Memory B cell (primary cell): Measurements from ENCODE around the gene JAK3.

Experiments used
- ATAC-seq: fragments of 150-1000 bp; cut with Tn5 transposase; 2 replicates; pipeline ENCODE4 v1.10.0; 2021; ENCODE audit warnings: low read depth, mild to moderate bottlenecking, moderate library complexity
- DNase-seq, 2 donors: peaks; one replicate each; pipeline ENCODE4 v3.0.0; 2022; ENCODE audit warnings: low spot score in 2 of 2
- H3K27ac Mint-ChIP-seq: one replicate; pipeline ENCODE4 v1.8.0; 2022; ENCODE audit warnings: mild to moderate bottlenecking, moderate library complexity, mixed read lengths
- H3K27me3 Mint-ChIP-seq: one replicate; pipeline ENCODE4 v1.8.0; 2022; ENCODE audit warnings: mixed read lengths
- H3K36me3 Mint-ChIP-seq: one replicate; pipeline ENCODE4 v1.8.0; 2022; ENCODE audit warnings: mild to moderate bottlenecking, mixed read lengths
- H3K4me1 Mint-ChIP-seq: one replicate; pipeline ENCODE4 v1.8.0; 2022; ENCODE audit warnings: mixed read lengths
- H3K4me3 Mint-ChIP-seq: one replicate; pipeline ENCODE4 v1.8.0; 2022; ENCODE audit warnings: mild to moderate bottlenecking, moderate library complexity, mixed read lengths
- H3K9me3 Mint-ChIP-seq: one replicate; pipeline ENCODE4 v1.8.0; 2022; ENCODE audit warnings: mixed read lengths

The JAK3 gene

DNA sequence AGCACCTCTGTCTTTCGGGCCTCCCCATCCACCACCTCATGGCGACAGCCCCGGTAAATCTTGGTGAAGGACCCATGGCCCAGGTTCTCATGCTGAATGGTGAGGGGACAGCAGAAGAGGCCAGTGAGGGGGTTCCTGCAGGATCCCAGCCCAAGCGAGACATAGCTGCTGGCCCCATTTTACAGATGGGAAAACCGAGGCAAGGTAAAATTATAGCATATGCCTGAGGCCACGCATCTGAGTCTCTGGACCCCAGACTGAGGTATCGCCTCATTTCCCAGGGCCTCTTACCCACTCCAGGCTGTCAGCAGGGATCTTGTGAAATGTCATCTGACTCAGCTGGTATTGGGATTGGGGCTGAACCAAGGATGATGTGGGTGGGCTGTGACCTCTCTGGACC is 9.8 kb downstream of the JAK3 start:
- H3K9me3 Mint-ChIP-seq: no peaks in the 10 kb centered on the region
- DNase-seq (no peak), ATAC-seq (no peak)
- peak overlapping the region; percentile 20 for H3K27ac Mint-ChIP-seq
- no peaks in the 10 kb centered on the region for H3K27me3 Mint-ChIP-seq
- H3K36me3 Mint-ChIP-seq: peaks cover 39% of the 10 kb centered on the region
- H3K4me3 Mint-ChIP-seq: no peak overlapping the region
- H3K4me1 Mint-ChIP-seq: peaks cover 4% of the 10 kb centered on the region

DNA sequence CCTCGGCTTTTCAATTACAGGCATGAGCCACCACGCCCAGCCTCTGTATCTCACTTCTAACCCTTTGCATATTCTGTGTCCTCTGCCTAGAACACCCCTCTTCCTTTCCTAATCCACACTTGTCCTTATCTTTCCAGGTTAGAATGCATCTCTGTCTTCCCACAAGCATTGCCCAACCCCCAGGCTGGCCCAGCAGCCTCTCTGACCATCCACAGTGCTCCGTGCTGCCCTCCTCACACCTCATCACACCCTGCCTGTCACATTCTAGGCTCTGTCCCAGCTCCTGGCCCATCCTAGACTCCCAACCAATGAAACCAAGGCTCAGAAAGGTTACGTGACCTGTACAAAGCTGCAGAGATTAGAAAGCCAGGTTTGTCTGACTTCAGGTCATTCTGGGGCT is 11.3 kb downstream of the JAK3 start:
- Mint-ChIP-seq H3K9me3 (no peaks in the 10 kb centered on the region), H3K27me3 (no peaks in the 10 kb centered on the region), H3K36me3 (peaks cover 35% of the 10 kb centered on the region), H3K4me1 (peaks cover 4% of the 10 kb centered on the region), H3K27ac (peak overlapping the region; percentile 86), H3K4me3 (no peak overlapping the region)
- ATAC-seq: no peak
- DNase-seq: no peak

DNA sequence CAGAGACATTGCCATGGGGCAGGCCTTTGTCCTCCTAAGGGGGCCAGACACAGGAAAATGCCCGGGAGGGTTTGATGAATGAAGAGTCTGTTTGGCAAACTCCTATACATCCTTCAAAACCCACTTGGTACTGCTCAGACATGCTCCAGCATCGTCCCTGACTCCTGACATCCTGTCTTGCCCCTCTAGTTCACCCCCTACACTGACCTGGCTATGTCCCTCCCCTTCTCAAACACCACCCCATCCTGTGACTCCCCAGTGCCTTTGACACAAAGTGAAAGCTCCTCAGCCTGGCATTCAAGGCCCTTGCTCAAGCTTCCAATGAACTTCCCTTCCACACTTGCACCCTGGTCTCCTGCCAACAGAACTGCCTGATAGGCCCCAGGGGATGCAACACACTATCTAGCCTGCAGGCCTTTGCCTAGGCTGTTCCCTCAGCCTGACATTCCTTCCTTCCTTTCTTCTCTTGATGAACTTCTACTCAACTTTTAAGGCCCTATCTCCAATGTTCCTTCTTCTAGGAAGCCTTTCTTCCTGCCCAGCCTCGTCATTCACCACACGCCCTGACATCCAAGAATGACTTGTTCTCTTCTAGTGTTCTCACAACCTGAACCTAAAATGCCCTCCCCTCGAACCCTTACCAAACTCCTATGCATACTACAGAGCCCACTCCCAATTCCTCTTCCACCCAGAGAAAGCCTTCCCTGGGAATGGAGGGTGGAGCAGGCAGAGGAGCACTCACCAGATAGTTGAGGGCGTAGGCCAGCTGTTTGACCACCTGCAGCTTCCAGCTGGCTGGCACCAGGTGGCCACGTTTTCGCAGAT is 12.4 kb downstream of the JAK3 start:
- no peaks in the 10 kb centered on the region for H3K27me3 Mint-ChIP-seq
- H3K4me1 Mint-ChIP-seq: peaks cover 6% of the 10 kb centered on the region
- DNase-seq: no peak
- peaks cover 2% of the 10 kb centered on the region for H3K9me3 Mint-ChIP-seq
- no peak for ATAC-seq
- H3K36me3 Mint-ChIP-seq: peaks cover 34% of the 10 kb centered on the region
- H3K4me3 Mint-ChIP-seq: no peak overlapping the region
- peak overlapping the region; percentile 11 for H3K27ac Mint-ChIP-seq

DNA sequence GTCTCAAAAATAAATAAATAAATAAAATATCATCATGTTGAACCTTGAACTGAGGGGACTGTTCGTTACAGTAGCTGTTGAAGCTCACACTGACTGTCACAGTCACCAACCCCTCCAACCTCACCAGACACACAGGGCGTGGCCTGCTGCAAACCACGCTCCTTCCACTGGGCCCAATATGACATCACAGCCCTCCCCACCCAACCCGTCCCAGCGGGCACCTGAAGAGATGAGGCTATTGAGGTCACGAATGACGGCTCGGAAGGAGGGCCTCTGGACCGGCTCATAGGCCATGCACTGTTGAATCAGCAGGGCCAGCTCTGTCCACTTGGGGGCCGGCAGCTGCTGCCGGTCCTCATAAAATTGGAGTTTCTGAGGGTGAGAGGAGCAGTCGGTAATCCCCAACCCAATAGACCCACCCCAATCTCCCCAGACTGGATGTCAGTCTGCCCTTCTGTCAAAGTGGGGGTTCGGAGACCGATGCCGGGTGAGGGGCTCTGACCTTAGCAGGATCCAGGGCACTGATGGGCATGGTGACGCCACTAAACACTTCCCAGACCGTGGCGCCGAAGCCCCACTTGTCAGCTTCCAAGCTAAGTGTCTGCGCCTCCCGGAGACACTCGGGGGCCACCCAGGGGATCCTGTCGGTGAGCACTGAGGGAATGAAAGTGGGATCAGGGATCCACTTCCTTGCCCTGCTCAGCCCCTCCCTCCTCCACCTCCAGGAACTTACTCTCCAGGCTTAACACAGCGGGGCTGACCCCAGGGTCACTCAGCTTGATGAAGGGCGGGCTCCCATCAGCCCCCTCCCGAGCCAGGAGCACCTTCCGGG is 13.2 kb downstream of the JAK3 start:
- Mint-ChIP-seq H3K27ac (no peak overlapping the region), H3K4me1 (peaks cover 8% of the 10 kb centered on the region), H3K27me3 (no peaks in the 10 kb centered on the region), H3K4me3 (no peak overlapping the region), H3K9me3 (peaks cover 4% of the 10 kb centered on the region), H3K36me3 (peaks cover 33% of the 10 kb centered on the region)
- no peak for DNase-seq
- no peak for ATAC-seq

DNA sequence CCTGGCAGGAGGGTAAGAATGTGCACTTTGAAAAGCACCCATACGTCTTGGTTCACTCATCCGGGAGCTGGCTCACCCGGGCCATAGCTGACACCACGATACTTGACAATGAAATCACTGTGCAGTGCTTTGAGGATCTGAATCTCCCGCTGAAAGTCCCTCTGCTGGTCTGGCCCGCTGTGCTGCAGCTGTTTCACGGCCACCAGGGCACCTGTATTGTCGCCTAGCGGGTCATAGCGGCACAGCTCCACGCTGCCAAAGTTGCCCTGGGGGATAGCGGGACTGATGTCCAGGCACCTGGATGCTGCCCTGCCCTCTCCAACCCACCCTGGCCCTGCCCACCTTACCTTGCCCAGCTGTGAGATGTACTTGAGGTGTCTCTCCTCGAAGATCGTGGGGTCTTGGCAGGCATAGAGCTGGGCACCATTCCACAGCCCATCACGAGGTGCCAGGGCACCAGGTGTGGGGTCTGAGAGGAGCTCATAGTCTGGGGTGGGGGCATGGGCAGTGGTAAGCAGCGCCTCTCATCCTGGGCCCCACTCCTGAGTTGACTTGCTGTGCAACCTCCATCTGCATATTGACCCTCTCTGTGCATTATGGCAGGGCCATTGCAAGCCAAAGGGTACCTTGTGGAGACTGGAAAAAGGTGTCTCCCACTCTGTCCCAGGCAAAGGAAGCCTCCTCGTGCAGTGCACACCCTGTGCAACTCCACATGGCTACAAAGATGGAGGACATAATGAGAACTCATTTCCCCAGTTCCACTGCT is 15.2 kb downstream of the JAK3 start:
- H3K36me3 Mint-ChIP-seq: peaks cover 34% of the 10 kb centered on the region
- peaks cover 4% of the 10 kb centered on the region for H3K9me3 Mint-ChIP-seq
- H3K27ac Mint-ChIP-seq: no peak overlapping the region
- H3K4me3 Mint-ChIP-seq: no peak overlapping the region
- peaks cover 8% of the 10 kb centered on the region for H3K4me1 Mint-ChIP-seq
- ATAC-seq (no peak), DNase-seq (no peak)
- no peaks in the 10 kb centered on the region for H3K27me3 Mint-ChIP-seq

DNA sequence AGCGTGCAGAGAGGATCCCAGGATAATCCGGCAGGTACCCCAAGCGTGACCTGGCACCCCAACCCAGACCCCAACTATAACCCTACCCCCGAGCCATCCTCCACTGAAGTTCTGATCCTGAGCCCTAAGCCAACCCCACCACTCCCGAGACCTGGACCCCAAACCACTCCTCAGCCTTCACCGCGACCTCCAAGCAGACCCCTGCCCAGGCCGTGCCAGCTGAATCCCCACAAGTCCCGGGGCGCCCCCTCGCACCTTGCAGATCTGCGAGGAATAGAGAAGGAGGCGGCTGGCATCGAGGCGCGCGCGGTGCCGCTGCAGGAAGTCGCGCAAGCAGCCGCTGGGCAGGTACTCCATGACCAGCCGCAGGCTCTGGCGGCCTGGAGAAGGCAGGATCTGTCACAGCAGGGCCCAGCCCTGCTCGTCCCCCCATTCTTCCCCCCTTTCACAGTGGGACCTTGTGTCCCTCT is 16.3 kb downstream of the JAK3 start:
- Mint-ChIP-seq H3K4me3 (no peak overlapping the region), H3K27ac (no peak overlapping the region), H3K36me3 (peaks cover 33% of the 10 kb centered on the region), H3K27me3 (no peaks in the 10 kb centered on the region), H3K4me1 (peaks cover 8% of the 10 kb centered on the region), H3K9me3 (peaks cover 4% of the 10 kb centered on the region)
- ATAC-seq: no peak
- DNase-seq: no peak

DNA sequence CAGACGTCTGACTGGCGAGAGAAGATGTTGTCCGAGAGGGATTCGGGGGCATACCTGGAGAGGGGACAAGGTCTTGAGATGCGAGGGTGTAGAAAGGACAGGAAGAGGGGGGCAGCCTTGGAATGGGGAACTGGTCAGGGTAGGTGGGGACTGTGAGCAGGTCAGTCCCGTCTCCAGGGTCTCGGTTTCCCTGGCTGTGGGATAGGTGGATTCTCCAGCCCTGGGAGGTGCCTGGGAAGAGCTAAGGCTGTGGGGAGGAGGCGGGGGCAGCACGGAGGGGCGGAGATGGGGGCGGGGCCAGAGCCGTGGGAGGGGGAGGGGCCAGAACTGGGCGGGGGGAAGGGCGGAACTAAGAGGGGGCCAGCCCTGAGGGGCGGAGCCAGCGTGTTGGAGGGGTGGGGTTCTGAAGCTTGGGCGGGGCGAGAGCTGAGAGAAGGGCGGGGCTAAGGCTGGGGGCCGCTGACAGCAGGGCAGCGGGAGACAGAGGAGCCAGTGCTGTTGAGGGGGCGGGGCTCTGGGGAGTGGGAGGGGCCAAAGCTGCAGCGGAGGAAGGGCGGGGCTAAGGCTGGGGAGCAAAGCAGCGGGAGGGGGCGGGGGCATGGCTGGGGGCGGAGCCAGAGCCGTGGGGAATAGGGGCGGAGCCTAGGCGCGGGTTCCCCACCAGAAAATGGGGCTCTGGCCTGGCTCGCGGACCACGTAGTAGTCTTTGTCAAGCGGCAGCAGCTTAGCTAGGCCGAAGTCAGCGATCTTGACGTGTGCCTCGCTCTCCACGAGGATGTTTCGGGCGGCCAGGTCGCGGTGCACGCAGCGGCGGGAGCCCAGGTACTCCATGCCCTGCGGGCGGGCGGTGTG is 17.0 kb downstream of the JAK3 start:
- Mint-ChIP-seq H3K9me3 (peaks cover 4% of the 10 kb centered on the region), H3K36me3 (peaks cover 31% of the 10 kb centered on the region), H3K4me1 (peaks cover 8% of the 10 kb centered on the region), H3K27ac (peak overlapping the region; percentile 43), H3K4me3 (no peak overlapping the region), H3K27me3 (no peaks in the 10 kb centered on the region)
- ATAC-seq (peak; percentile 70), DNase-seq (no peak)

DNA sequence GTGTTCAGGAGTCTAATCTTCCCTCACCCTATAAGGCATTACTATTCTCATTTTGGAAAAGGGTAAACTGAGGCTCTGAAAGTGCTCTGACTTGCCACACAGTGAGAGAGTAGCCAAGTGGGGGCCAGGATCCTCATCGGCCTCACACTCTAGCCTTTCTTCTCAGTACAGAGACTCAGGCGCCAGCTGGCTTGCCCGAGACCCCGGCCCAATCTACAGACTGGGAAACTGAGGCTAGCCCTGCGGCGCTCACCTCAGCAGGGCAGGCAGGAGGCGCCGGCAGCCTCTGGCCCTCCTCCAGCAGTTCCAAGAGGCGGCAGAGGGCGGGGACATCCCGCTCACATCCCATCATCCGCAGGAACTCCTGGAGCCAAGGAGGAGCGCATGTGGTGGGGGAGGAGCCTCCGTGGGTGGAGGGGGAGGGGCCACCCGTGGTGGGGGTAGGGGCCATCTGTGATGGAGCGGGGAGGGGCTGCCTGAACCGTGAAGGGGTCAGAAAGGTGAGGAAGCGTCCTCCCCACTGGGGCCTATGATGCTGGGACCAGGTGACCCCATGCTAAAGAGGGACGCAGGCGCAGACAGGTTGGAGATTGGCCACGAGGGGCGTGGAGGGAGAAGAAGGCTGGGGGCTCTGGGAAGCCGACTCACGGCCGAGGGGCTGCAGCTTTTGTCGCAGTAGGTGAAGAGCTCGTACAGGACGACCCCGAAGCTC is 17.8 kb downstream of the JAK3 start:
- Mint-ChIP-seq H3K36me3 (peaks cover 27% of the 10 kb centered on the region), H3K4me3 (no peak overlapping the region), H3K27ac (peak overlapping the region; percentile 43), H3K27me3 (no peaks in the 10 kb centered on the region), H3K4me1 (peaks cover 4% of the 10 kb centered on the region), H3K9me3 (peaks cover 4% of the 10 kb centered on the region)
- no peak for DNase-seq
- ATAC-seq: no peak

DNA sequence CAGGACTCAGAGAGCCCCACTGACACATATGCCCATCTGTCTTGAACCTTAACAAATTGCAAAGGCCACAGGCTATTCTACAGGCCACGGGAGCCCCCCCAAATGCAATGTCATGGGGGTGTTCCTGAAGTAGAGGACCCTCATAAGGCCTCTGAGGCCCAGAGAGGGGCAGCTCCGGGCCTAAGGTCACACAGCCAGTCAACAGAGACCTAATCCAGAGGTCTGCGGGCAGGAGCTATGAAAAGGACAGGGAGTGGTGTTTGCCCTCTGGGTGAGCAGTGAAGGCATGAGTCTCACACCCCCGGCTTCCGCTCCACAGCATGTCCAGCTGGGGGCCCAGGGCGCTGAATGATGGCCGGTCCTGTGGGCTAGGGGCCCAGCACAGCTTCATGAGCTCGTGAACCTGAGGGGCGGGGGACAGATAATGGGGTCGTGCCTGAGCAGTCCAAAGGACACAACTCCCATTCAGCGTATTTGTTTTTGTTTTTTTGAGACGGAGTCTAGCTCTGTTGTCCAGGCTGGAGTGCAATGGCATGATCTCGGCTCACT is 21.2 kb downstream of the JAK3 start:
- ATAC-seq (no peak), DNase-seq (no peak)
- peaks cover 4% of the 10 kb centered on the region for H3K9me3 Mint-ChIP-seq
- H3K27me3 Mint-ChIP-seq: no peaks in the 10 kb centered on the region
- H3K4me3 Mint-ChIP-seq: no peak overlapping the region
- no peak overlapping the region for H3K27ac Mint-ChIP-seq
- H3K4me1 Mint-ChIP-seq: peaks cover 4% of the 10 kb centered on the region
- H3K36me3 Mint-ChIP-seq: peaks cover 26% of the 10 kb centered on the region

DNA sequence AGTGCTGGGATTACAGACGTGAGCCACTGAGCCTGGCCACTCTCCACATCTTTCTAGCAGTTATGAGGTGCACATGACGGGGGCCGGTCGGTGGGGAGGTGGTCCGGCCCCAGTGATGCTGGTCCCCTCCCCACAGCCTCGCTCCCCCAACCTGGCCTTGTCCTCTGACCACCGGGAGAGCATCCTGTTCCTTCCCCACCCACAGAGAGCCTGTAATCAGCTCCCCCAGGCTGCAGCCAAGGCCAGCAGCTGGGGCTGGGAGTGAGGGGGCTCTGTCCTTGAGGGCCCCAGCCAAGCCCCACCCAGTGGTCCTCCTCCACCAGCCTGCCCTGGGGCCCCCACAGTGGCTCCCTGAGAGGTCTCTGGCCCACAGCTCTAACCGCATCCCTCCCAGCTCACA is 23.4 kb downstream of the JAK3 start:
- no peak overlapping the region for H3K4me3 Mint-ChIP-seq
- no peak overlapping the region for H3K27ac Mint-ChIP-seq
- ATAC-seq: no peak
- no peak for DNase-seq
- H3K27me3 Mint-ChIP-seq: no peaks in the 10 kb centered on the region
- no peaks in the 10 kb centered on the region for H3K4me1 Mint-ChIP-seq
- no peaks in the 10 kb centered on the region for H3K9me3 Mint-ChIP-seq
- peaks cover 18% of the 10 kb centered on the region for H3K36me3 Mint-ChIP-seq

DNA sequence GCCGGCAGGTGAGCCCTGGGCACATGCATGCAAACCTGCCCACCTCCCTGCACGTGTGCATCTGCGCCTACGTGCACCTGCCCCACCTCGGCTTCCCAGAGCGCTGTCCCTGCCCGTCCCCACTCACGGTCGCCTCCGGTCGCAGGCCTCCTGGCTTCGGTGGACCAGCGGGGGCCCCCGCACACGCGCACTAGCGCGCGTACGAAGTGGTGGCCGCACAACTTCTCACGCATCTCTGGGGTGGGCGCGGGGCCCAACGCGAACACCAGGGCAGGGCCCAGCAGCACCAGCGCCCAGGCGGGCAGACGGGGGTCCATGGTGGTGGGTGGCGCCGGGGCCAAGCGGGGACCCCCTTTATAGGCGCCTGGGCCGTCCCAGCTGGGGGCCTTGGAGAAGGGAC is 26.6 kb downstream of the JAK3 start, which contains the start of gene INSL3:
Gene INSL3 (minus strand): TSS at position 330 of the 400 bp plus-strand sequence. CDS start 13 bp downstream, at position 317.
- H3K27ac Mint-ChIP-seq: no peak within 1 kb of the TSS
- peaks cover 8% of the 10 kb centered on the region for H3K36me3 Mint-ChIP-seq
- H3K9me3 Mint-ChIP-seq: no peaks in the 10 kb centered on the region
- H3K4me1 Mint-ChIP-seq: no peaks in the 10 kb centered on the region
- no peaks in the 10 kb centered on the region for H3K27me3 Mint-ChIP-seq
- H3K4me3 Mint-ChIP-seq: no peak within 1 kb of the TSS
- DNase-seq (no peak), ATAC-seq (no peak)

DNA sequence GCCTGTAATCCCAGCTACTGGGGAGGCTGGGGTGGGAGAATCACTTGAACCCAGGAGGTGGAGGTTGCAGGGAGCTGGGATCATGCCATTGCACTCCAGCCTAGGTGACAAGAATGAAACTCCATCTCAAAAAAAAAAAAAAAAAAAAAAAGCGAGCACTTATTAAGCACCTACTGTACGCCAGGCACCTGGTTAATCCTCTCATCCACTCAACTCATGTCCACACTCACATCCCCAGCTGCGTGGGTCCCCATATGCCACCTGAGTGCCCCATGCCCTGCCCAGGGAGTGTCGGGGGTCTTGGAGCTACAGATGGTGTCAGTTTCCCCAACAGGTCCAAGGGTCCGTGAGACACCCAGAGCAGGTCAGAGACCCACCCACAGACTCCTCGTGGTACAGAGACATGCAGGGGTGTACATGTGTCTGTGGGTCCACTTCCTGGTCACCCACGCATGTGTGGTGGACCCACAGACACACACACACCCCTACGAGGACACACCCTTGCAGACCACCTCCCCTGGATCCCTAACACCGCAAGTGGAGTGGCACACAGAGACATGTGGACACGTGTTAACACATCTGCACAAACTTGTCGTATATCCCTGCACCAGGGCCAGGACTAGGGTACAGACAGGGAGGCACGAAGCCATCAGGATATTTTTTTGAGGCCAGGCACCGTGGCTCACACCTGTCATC is 30.0 kb downstream of the JAK3 start:
- Mint-ChIP-seq H3K27me3 (peaks cover 1% of the 10 kb centered on the region), H3K4me3 (no peak overlapping the region), H3K27ac (no peak overlapping the region), H3K9me3 (no peaks in the 10 kb centered on the region), H3K36me3 (no peaks in the 10 kb centered on the region), H3K4me1 (no peaks in the 10 kb centered on the region)
- DNase-seq: no peak
- ATAC-seq: no peak
